Loucy (cell line): ENCODE measurements around the gene SPAG17.

Source experiments
- H2AFZ ChIP-seq: fragments of 200-600 bp; sonication (generic); 2 replicates; pipeline ENCODE4 v1.6.0; 2016; ENCODE audit warnings: antibody characterized with exemption, mild to moderate bottlenecking, low read length, moderate library complexity
- H3F3A ChIP-seq: fragments of 200-600 bp; 2 replicates; pipeline ENCODE4 v1.6.0; 2016; ENCODE audit warnings: antibody characterized with exemption, low read depth, mild to moderate bottlenecking
- H3K27me3 ChIP-seq: fragments of 200-600 bp; sonication (generic); 2 replicates; pipeline ENCODE4 v1.6.1; 2014; ENCODE audit warnings: low read length, mild to moderate bottlenecking; ENCODE audit not compliant: insufficient read depth, poor library complexity, severe bottlenecking
- H3K36me3 ChIP-seq: fragments of 200-600 bp; sonication (generic); 2 replicates; pipeline ENCODE4 v1.6.1; 2016; ENCODE audit warnings: low read length; ENCODE audit not compliant: insufficient read depth
- H3K4me1 ChIP-seq: fragments of 200-600 bp; sonication (generic); 2 replicates; pipeline ENCODE4 v1.5.1; 2014; ENCODE audit warnings: low read length, mild to moderate bottlenecking; ENCODE audit not compliant: insufficient read depth, poor library complexity, severe bottlenecking
- H3K4me2 ChIP-seq: fragments of 200-600 bp; sonication (generic); 2 replicates; pipeline ENCODE4 v1.6.0; 2014; ENCODE audit warnings: antibody characterized with exemption, low read length, low read depth, mild to moderate bottlenecking; ENCODE audit not compliant: poor library complexity, severe bottlenecking
- H3K4me3 ChIP-seq: fragments of 200-600 bp; sonication (generic); 2 replicates; pipeline ENCODE4 v1.5.1; 2014; ENCODE audit warnings: low read length, mild to moderate bottlenecking, mixed read lengths; ENCODE audit not compliant: poor library complexity, severe bottlenecking
- H3K79me2 ChIP-seq: fragments of 200-600 bp; sonication (generic); 2 replicates; pipeline ENCODE4 v1.6.1; 2014; ENCODE audit warnings: low read length; ENCODE audit not compliant: insufficient read depth
- H3K9ac ChIP-seq: fragments of 200-600 bp; sonication (generic); 2 replicates; pipeline ENCODE4 v1.6.0; 2014; ENCODE audit warnings: mild to moderate bottlenecking, low read depth, low read length, moderate library complexity; ENCODE audit not compliant: poor library complexity, severe bottlenecking
- H3K9me2 ChIP-seq: fragments of 200-600 bp; sonication (generic); replicated peaks from 2 replicates; pipeline ENCODE4 v1.6.1; 2016; ENCODE audit warnings: low read depth, low read length, mixed read lengths
- H3K9me3 ChIP-seq: fragments of 200-600 bp; sonication (generic); 2 replicates; pipeline ENCODE4 v1.6.1; 2014; ENCODE audit warnings: mild to moderate bottlenecking, antibody characterized with exemption, low read length, low read depth; ENCODE audit not compliant: insufficient read depth
- H4K20me1 ChIP-seq: fragments of 200-600 bp; sonication (generic); 2 replicates; pipeline ENCODE4 v1.6.0; 2014; ENCODE audit warnings: antibody characterized with exemption, low read length, mild to moderate bottlenecking; ENCODE audit not compliant: insufficient read depth, poor library complexity, severe bottlenecking
- EZH2phosphoT487 ChIP-seq: fragments of 200-600 bp; IDR thresholded peaks from 2 replicates; pipeline ENCODE4 v1.6.1; 2018; ENCODE audit warnings: antibody characterized with exemption, mild to moderate bottlenecking, moderate library complexity, borderline replicate concordance
- TF ChIP-seq, protein P1 (sequence below): fragments of 200-600 bp; sonication (generic); conservative IDR thresholded peaks from 2 replicates; pipeline ENCODE4 v1.5.1; 2014; ENCODE audit warnings: mild to moderate bottlenecking, antibody characterized with exemption, low read length

SPAG17 gene

DNA sequence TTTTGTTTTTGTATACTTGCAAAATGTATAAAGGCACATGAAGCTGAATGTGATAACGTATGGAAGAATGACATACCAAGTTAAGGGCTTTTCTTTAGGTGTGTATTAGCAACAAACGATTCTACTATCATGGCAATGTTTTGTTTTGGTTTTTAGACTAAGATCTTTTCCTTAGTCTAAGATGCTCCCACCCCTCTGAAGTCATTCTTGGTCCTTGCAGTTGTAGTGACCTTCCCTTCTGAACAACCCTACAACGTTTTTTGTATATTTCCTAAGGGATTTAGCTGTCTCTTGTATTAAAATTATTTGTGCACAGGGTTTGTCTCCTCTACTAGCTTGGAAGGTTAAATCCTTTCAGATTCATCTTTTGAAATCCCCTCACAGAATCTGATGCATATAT, 61.0 kb downstream of the SPAG17 start:
- Histone ChIP-seq H3K9me3 (no peaks in the 10 kb centered on the region), H3K9ac (no peak overlapping the region), H4K20me1 (no peaks in the 10 kb centered on the region), H3K4me3 (no peak overlapping the region), H3K4me2 (no peak overlapping the region), H3K4me1 (no peaks in the 10 kb centered on the region), H3K79me2 (no peaks in the 10 kb centered on the region), H3K27me3 (no peaks in the 10 kb centered on the region), H3F3A (no peaks in the 10 kb centered on the region), H3K9me2 (no peaks in the 10 kb centered on the region), H2AFZ (no peak overlapping the region), H3K36me3 (no peaks in the 10 kb centered on the region)
- TF ChIP-seq EZH2phosphoT487, result no peak
- TF ChIP-seq, protein P1, sequence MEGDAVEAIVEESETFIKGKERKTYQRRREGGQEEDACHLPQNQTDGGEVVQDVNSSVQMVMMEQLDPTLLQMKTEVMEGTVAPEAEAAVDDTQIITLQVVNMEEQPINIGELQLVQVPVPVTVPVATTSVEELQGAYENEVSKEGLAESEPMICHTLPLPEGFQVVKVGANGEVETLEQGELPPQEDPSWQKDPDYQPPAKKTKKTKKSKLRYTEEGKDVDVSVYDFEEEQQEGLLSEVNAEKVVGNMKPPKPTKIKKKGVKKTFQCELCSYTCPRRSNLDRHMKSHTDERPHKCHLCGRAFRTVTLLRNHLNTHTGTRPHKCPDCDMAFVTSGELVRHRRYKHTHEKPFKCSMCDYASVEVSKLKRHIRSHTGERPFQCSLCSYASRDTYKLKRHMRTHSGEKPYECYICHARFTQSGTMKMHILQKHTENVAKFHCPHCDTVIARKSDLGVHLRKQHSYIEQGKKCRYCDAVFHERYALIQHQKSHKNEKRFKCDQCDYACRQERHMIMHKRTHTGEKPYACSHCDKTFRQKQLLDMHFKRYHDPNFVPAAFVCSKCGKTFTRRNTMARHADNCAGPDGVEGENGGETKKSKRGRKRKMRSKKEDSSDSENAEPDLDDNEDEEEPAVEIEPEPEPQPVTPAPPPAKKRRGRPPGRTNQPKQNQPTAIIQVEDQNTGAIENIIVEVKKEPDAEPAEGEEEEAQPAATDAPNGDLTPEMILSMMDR, result no peak

DNA sequence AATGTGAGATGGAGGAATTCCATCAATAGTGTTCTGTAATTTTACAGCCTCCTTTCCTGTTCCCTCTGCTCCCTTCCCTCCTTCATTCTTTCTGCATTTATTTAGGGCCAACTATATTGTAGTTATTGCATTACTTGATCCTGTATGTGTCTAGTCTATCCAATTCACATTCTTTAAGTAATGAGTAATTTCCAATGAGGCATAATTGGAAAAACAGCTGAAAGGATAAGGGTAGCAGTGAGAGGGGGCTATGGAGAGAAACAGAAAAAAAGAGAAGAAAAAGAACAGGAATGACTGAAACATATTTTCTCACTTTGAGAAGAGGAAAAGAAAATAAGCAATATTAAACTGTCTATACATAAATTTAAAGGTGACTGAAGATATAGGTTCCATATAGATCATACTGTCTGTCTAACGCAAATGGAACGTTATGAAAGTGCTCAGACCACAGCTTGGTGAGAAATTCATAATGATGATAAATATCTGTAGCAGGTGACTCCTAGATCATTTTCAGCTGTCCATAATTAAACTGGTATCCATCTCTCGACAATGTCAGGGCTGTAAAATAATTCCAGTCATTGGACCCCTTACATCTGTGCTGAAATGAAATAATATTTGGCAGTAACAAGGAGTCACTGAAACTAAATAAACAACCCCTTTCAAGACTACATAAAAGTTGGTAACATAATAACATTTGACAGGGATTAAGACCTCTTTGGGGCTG, 61.8 kb downstream of the SPAG17 start:
- H3K9me2 ChIP-seq, result no peaks in the 10 kb centered on the region
- no peak overlapping the region for H3K4me3 ChIP-seq
- H3F3A ChIP-seq, result no peaks in the 10 kb centered on the region
- no peaks in the 10 kb centered on the region for H3K4me1 ChIP-seq
- no peaks in the 10 kb centered on the region for H4K20me1 ChIP-seq
- TF ChIP-seq EZH2phosphoT487, result no peak
- TF ChIP-seq, protein P1, result no peak
- no peaks in the 10 kb centered on the region for H3K27me3 ChIP-seq
- no peaks in the 10 kb centered on the region for H3K79me2 ChIP-seq
- H2AFZ ChIP-seq, result no peak overlapping the region
- H3K4me2 ChIP-seq, result no peak overlapping the region
- no peaks in the 10 kb centered on the region for H3K9me3 ChIP-seq
- H3K36me3 ChIP-seq, result no peaks in the 10 kb centered on the region
- H3K9ac ChIP-seq, result no peak overlapping the region

DNA sequence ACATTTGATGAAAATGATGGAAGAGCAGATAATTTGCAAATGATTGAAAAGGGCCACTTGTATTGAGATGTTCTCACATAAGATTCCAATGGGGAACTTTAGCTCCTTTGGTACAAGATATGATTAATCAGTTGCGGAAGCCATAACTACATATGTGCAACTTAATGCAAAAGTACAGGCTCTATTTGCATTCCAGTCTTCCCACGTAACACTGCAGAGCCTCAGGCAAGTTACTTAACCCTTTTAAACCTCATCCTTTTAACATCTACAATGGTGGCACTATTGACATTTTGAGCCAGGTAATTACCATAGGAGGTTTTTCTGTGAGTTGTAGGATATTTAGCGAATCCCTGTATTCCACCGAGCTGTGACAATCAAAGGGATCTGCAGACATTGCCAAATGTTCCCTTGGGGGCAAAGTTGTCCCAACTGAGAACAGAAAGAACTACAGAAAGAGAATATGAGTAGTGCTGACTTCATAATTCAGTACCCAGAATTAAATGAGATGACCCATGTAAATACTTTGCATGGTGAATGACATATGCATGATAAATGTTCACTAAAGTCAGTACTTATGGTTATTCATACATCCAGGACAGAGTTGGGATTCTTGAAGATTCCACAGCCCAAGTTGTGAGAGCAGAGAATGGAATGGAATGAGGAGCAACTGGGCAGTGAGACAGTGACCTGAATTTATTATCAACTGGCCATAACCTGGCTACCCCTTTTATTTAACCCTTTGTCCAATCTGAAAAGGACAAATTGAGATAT, 62.6 kb downstream of the SPAG17 start:
- Histone ChIP-seq H3K79me2 (no peaks in the 10 kb centered on the region), H3K9ac (no peak overlapping the region), H3K36me3 (no peaks in the 10 kb centered on the region), H3K4me1 (no peaks in the 10 kb centered on the region), H2AFZ (no peak overlapping the region), H3F3A (no peaks in the 10 kb centered on the region), H4K20me1 (no peaks in the 10 kb centered on the region), H3K9me2 (no peaks in the 10 kb centered on the region), H3K9me3 (no peaks in the 10 kb centered on the region), H3K4me2 (no peak overlapping the region), H3K4me3 (no peak overlapping the region), H3K27me3 (no peaks in the 10 kb centered on the region)
- TF ChIP-seq, protein P1, result no peak
- no peak for TF ChIP-seq EZH2phosphoT487
